ENCODE measurements around the gene NTN3.

The NTN3 gene

GRCh38 chr16:2457267-2457666, 13.8 kb upstream of the NTN3 start:
- peaks cover 50% of the 10 kb centered on the region for H3K36me3 ChIP-seq (ENCODE audit: low read depth)
- no peak for TF ChIP-seq CTCF (IDR thresholded peaks at IDR 0.05; ENCODE audit: poor library complexity, severe bottlenecking)
- no peaks in the 10 kb centered on the region for H3K27me3 ChIP-seq (ENCODE audit: insufficient read depth, poor library complexity, severe bottlenecking)
- no peak for DNase-seq (ENCODE audit: low spot score)
- no peaks in the 10 kb centered on the region for H3K4me1 ChIP-seq (ENCODE audit: insufficient read depth, poor library complexity, severe bottlenecking)
- H3K4me3 ChIP-seq (ENCODE audit: severe bottlenecking), result no peak overlapping the region
- H3K9me3 ChIP-seq (ENCODE audit: severe bottlenecking), result no peaks in the 10 kb centered on the region
- H3K27ac ChIP-seq (ENCODE audit: poor library complexity, severe bottlenecking), result no peak overlapping the region
- ATAC-seq (ENCODE audit: low read depth), result no peak

GRCh38 chr16:2457946-2458345, 13.2 kb upstream of the NTN3 start:
- Histone ChIP-seq H3K27me3 (ENCODE audit: insufficient read depth, poor library complexity, severe bottlenecking) (no peaks in the 10 kb centered on the region), H3K9me3 (ENCODE audit: severe bottlenecking) (no peaks in the 10 kb centered on the region), H3K27ac (ENCODE audit: poor library complexity, severe bottlenecking) (no peak overlapping the region), H3K4me3 (ENCODE audit: severe bottlenecking) (no peak overlapping the region), H3K4me1 (ENCODE audit: insufficient read depth, poor library complexity, severe bottlenecking) (no peaks in the 10 kb centered on the region), H3K36me3 (ENCODE audit: low read depth) (peaks cover 43% of the 10 kb centered on the region)
- ATAC-seq (ENCODE audit: low read depth) (no peak), DNase-seq (ENCODE audit: low spot score) (no peak)
- no peak for TF ChIP-seq CTCF (IDR thresholded peaks at IDR 0.05; ENCODE audit: poor library complexity, severe bottlenecking)

- H3K27ac ChIP-seq (ENCODE audit: poor library complexity, severe bottlenecking), result peak overlapping the region; percentile 31
- no peaks in the 10 kb centered on the region for H3K9me3 ChIP-seq (ENCODE audit: severe bottlenecking)
- DNase-seq (ENCODE audit: low spot score) (no peak), ATAC-seq (ENCODE audit: low read depth) (peak; percentile 1; the same call in 1 of the 3 replicates)
- H3K36me3 ChIP-seq (ENCODE audit: low read depth), result peaks cover 32% of the 10 kb centered on the region
- no peak for TF ChIP-seq CTCF (IDR thresholded peaks at IDR 0.05; ENCODE audit: poor library complexity, severe bottlenecking)
- H3K4me3 ChIP-seq (ENCODE audit: severe bottlenecking), result peak overlapping the region; percentile 47
- H3K4me1 ChIP-seq (ENCODE audit: insufficient read depth, poor library complexity, severe bottlenecking), result no peaks in the 10 kb centered on the region
- H3K27me3 ChIP-seq (ENCODE audit: insufficient read depth, poor library complexity, severe bottlenecking), result no peaks in the 10 kb centered on the region
Observed at GRCh38 chr16:2458887-2459646, 12.0 kb upstream of the NTN3 start.

GRCh38 chr16:2459647-2460390, 11.3 kb upstream of the NTN3 start, which contains the start of gene TEDC2:
Gene TEDC2, plus strand, starts transcription at chr16:2460109. Its CDS starts 36 bp downstream, at chr16:2460145.
- Histone ChIP-seq H3K27ac (ENCODE audit: poor library complexity, severe bottlenecking) (peak within 1 kb of the TSS; percentile 31), H3K9me3 (ENCODE audit: severe bottlenecking) (no peaks in the 10 kb centered on the region)

More at GRCh38 chr16:2459647-2460390, 11.3 kb upstream of the NTN3 start, which contains the start of gene TEDC2:
- peak within 1 kb of the TSS; percentile 47 for H3K4me3 ChIP-seq (ENCODE audit: severe bottlenecking)
- DNase-seq (ENCODE audit: low spot score) (peak; percentile 97), ATAC-seq (ENCODE audit: low read depth) (peak; percentile 88)
- peaks cover 26% of the 10 kb centered on the region for H3K36me3 ChIP-seq (ENCODE audit: low read depth)
- H3K4me1 ChIP-seq (ENCODE audit: insufficient read depth, poor library complexity, severe bottlenecking), result no peaks in the 10 kb centered on the region
- H3K27me3 ChIP-seq (ENCODE audit: insufficient read depth, poor library complexity, severe bottlenecking), result no peaks in the 10 kb centered on the region
- no peak for TF ChIP-seq CTCF (IDR thresholded peaks at IDR 0.05; ENCODE audit: poor library complexity, severe bottlenecking)

Data from RWPE2 (cell line).